Activated naive CD8-positive, alpha-beta T cell (primary cell): ENCODE measurements around the gene GRAMD1B.
"Not testable (repeated sequence)": the region's sequence is repeated elsewhere in the genome, so short reads cannot be mapped to it uniquely, and the experiment has no call there.

ENCODE experiments used
- H3K27ac Mint-ChIP-seq: one replicate; pipeline ENCODE4 v1.8.0; 2021; ENCODE audit warnings: mixed read lengths
- H3K27me3 Mint-ChIP-seq: one replicate; pipeline ENCODE4 v1.8.0; 2021; ENCODE audit warnings: mixed read lengths
- H3K36me3 Mint-ChIP-seq: one replicate; pipeline ENCODE4 v1.8.0; 2021; ENCODE audit warnings: mixed read lengths
- H3K4me1 Mint-ChIP-seq: one replicate; pipeline ENCODE4 v1.8.0; 2021; ENCODE audit warnings: low read depth, mixed read lengths
- H3K4me3 Mint-ChIP-seq: one replicate; pipeline ENCODE4 v1.8.0; 2021; ENCODE audit warnings: mild to moderate bottlenecking, mixed read lengths
- H3K9me3 Mint-ChIP-seq: one replicate; pipeline ENCODE4 v1.8.0; 2021; ENCODE audit warnings: low read depth, mixed read lengths

Gene GRAMD1B

GRCh38 chr11:123450623-123451022 is 20.6 kb downstream of the GRAMD1B start:
- H3K36me3 Mint-ChIP-seq: no peaks in the 10 kb centered on the region
- H3K9me3 Mint-ChIP-seq: no peaks in the 10 kb centered on the region
- no peak overlapping the region for H3K27ac Mint-ChIP-seq
- H3K4me3 Mint-ChIP-seq: no peak overlapping the region
- no peaks in the 10 kb centered on the region for H3K27me3 Mint-ChIP-seq
- H3K4me1 Mint-ChIP-seq: peaks cover 15% of the 10 kb centered on the region

- Mint-ChIP-seq H3K27ac (no peak overlapping the region), H3K36me3 (no peaks in the 10 kb centered on the region), H3K4me1 (peaks cover 16% of the 10 kb centered on the region), H3K4me3 (no peak overlapping the region), H3K27me3 (no peaks in the 10 kb centered on the region), H3K9me3 (no peaks in the 10 kb centered on the region)
These were observed 21.2 kb downstream of the GRAMD1B start for GRCh38 chr11:123451183-123451781.

GRCh38 chr11:123452794-123453193 is 22.7 kb downstream of the GRAMD1B start:
- Mint-ChIP-seq H3K27ac (no peak overlapping the region), H3K27me3 (no peaks in the 10 kb centered on the region), H3K9me3 (no peaks in the 10 kb centered on the region), H3K4me3 (no peak overlapping the region), H3K36me3 (no peaks in the 10 kb centered on the region), H3K4me1 (peaks cover 25% of the 10 kb centered on the region)

GRCh38 chr11:123454060-123454651 is 24.1 kb downstream of the GRAMD1B start:
- peak overlapping the region; percentile 91 for H3K27ac Mint-ChIP-seq
- no peaks in the 10 kb centered on the region for H3K27me3 Mint-ChIP-seq
- H3K9me3 Mint-ChIP-seq: no peaks in the 10 kb centered on the region
- no peaks in the 10 kb centered on the region for H3K36me3 Mint-ChIP-seq
- H3K4me1 Mint-ChIP-seq: peaks cover 25% of the 10 kb centered on the region
- H3K4me3 Mint-ChIP-seq: peak overlapping the region; percentile 27

- Mint-ChIP-seq H3K4me1 (peaks cover 25% of the 10 kb centered on the region), H3K4me3 (no peak overlapping the region), H3K9me3 (no peaks in the 10 kb centered on the region), H3K27me3 (no peaks in the 10 kb centered on the region), H3K27ac (peak overlapping the region; percentile 91), H3K36me3 (no peaks in the 10 kb centered on the region)
These were observed 24.7 kb downstream of the GRAMD1B start for GRCh38 chr11:123454796-123455195.

- not testable (repeated sequence) for H3K27me3 Mint-ChIP-seq, H3K9me3 Mint-ChIP-seq, H3K27ac Mint-ChIP-seq, H3K36me3 Mint-ChIP-seq, H3K4me3 Mint-ChIP-seq
- peaks cover 25% of the 10 kb centered on the region for H3K4me1 Mint-ChIP-seq
These were observed 26.4 kb downstream of the GRAMD1B start for GRCh38 chr11:123456448-123456847.

GRCh38 chr11:123457187-123457770 is 27.2 kb downstream of the GRAMD1B start:
- Mint-ChIP-seq H3K4me1 (peaks cover 25% of the 10 kb centered on the region), H3K9me3 (no peaks in the 10 kb centered on the region), H3K4me3 (no peak overlapping the region), H3K27ac (peak overlapping the region; percentile 54), H3K27me3 (no peaks in the 10 kb centered on the region), H3K36me3 (no peaks in the 10 kb centered on the region)

GRCh38 chr11:123458501-123458900 is 28.4 kb downstream of the GRAMD1B start:
- Mint-ChIP-seq H3K4me3 (no peak overlapping the region), H3K9me3 (no peaks in the 10 kb centered on the region), H3K4me1 (peaks cover 25% of the 10 kb centered on the region), H3K27me3 (no peaks in the 10 kb centered on the region), H3K27ac (no peak overlapping the region), H3K36me3 (no peaks in the 10 kb centered on the region)

- no peaks in the 10 kb centered on the region for H3K27me3 Mint-ChIP-seq
- peaks cover 13% of the 10 kb centered on the region for H3K4me1 Mint-ChIP-seq
- no peak overlapping the region for H3K27ac Mint-ChIP-seq
- H3K36me3 Mint-ChIP-seq: no peaks in the 10 kb centered on the region
- no peak overlapping the region for H3K4me3 Mint-ChIP-seq
- no peaks in the 10 kb centered on the region for H3K9me3 Mint-ChIP-seq
These were observed 30.1 kb downstream of the GRAMD1B start for GRCh38 chr11:123460012-123460700.

- Mint-ChIP-seq H3K9me3 (no peaks in the 10 kb centered on the region), H3K36me3 (no peaks in the 10 kb centered on the region), H3K27me3 (no peaks in the 10 kb centered on the region), H3K27ac (no peak overlapping the region), H3K4me3 (no peak overlapping the region), H3K4me1 (peaks cover 9% of the 10 kb centered on the region)
These were observed 31.1 kb downstream of the GRAMD1B start for GRCh38 chr11:123461164-123461563.

GRCh38 chr11:123465667-123466066 is 35.6 kb downstream of the GRAMD1B start:
- H3K36me3 Mint-ChIP-seq, H3K4me1 Mint-ChIP-seq, H3K27ac Mint-ChIP-seq, H3K27me3 Mint-ChIP-seq, H3K4me3 Mint-ChIP-seq, H3K9me3 Mint-ChIP-seq: not testable (repeated sequence)

- H3K4me1 Mint-ChIP-seq, H3K4me3 Mint-ChIP-seq, H3K36me3 Mint-ChIP-seq, H3K9me3 Mint-ChIP-seq, H3K27me3 Mint-ChIP-seq, H3K27ac Mint-ChIP-seq: not testable (repeated sequence)
These were observed 36.1 kb downstream of the GRAMD1B start for GRCh38 chr11:123466172-123466571.

- no peak overlapping the region for H3K4me3 Mint-ChIP-seq
- no peaks in the 10 kb centered on the region for H3K4me1 Mint-ChIP-seq
- H3K27me3 Mint-ChIP-seq: no peaks in the 10 kb centered on the region
- no peak overlapping the region for H3K27ac Mint-ChIP-seq
- H3K9me3 Mint-ChIP-seq: no peaks in the 10 kb centered on the region
- H3K36me3 Mint-ChIP-seq: no peaks in the 10 kb centered on the region
These were observed 39.0 kb downstream of the GRAMD1B start for GRCh38 chr11:123469089-123469488.

- H3K4me3 Mint-ChIP-seq: no peak overlapping the region
- H3K27me3 Mint-ChIP-seq: no peaks in the 10 kb centered on the region
- no peak overlapping the region for H3K27ac Mint-ChIP-seq
- H3K4me1 Mint-ChIP-seq: no peaks in the 10 kb centered on the region
- no peaks in the 10 kb centered on the region for H3K36me3 Mint-ChIP-seq
- no peaks in the 10 kb centered on the region for H3K9me3 Mint-ChIP-seq
These were observed 39.5 kb downstream of the GRAMD1B start for GRCh38 chr11:123469586-123469985.

- Mint-ChIP-seq H3K27ac (no peak overlapping the region), H3K9me3 (no peaks in the 10 kb centered on the region)
These were observed 40.8 kb downstream of the GRAMD1B start for GRCh38 chr11:123470842-123471241.

More at GRCh38 chr11:123470842-123471241, 40.8 kb downstream of the GRAMD1B start:
- Mint-ChIP-seq H3K4me1 (no peaks in the 10 kb centered on the region), H3K4me3 (no peak overlapping the region), H3K36me3 (no peaks in the 10 kb centered on the region), H3K27me3 (no peaks in the 10 kb centered on the region)
